ENCODE measurements around the gene LHCGR. TPM values are rescaled to one million over a fixed set of nuclear protein-coding genes. Genes with fewer than 3 reads are reported as not detected.
"Not testable (repeated sequence)": the region's sequence is repeated elsewhere in the genome, so short reads cannot be mapped to it uniquely, and the experiment has no call there.

LHCGR gene
- total and polyA plus RNA-seq, 8 donors, result not detected

DNA sequence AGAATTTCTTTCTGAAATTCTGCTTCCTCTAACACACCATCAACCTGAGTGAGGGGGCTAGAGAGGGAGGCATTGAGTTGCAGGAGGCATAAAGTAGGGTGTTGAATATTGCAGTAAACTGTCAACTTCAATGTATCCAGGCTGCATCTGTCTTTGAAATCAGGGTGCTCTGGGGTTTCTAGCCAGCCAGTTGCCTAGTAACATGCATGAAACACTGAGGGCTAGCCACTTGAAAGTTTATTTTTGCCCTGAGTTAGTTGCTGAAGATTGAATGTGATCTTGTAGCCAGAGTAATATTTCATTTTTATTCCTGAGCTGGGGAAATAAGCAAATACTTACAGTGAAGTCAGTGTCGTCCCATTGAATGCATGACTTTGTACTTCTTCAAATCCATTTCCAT is 41.9 kb downstream of the LHCGR start:
- H3K4me3 ChIP-seq, result no peak overlapping the region
- FAIRE-seq (no peak), DNase-seq (no peak), ATAC-seq (no peak)
- TF ChIP-seq, protein P1, sequence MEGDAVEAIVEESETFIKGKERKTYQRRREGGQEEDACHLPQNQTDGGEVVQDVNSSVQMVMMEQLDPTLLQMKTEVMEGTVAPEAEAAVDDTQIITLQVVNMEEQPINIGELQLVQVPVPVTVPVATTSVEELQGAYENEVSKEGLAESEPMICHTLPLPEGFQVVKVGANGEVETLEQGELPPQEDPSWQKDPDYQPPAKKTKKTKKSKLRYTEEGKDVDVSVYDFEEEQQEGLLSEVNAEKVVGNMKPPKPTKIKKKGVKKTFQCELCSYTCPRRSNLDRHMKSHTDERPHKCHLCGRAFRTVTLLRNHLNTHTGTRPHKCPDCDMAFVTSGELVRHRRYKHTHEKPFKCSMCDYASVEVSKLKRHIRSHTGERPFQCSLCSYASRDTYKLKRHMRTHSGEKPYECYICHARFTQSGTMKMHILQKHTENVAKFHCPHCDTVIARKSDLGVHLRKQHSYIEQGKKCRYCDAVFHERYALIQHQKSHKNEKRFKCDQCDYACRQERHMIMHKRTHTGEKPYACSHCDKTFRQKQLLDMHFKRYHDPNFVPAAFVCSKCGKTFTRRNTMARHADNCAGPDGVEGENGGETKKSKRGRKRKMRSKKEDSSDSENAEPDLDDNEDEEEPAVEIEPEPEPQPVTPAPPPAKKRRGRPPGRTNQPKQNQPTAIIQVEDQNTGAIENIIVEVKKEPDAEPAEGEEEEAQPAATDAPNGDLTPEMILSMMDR (IDR thresholded peaks at IDR 0.05), result no peak
- intact Hi-C loops (cut with DNase I), result no loop called here
- no peaks in the 10 kb centered on the region for H3K4me1 ChIP-seq
- no peak overlapping the region for H3K27ac ChIP-seq
- no peaks in the 10 kb centered on the region for H3K27me3 ChIP-seq
- no peaks in the 10 kb centered on the region for H3K9me3 ChIP-seq
- no peaks in the 10 kb centered on the region for H3K36me3 ChIP-seq
- 44 to 68% methylated on average over 1 of the region's 1 CpG for WGBS, 2 donors

DNA sequence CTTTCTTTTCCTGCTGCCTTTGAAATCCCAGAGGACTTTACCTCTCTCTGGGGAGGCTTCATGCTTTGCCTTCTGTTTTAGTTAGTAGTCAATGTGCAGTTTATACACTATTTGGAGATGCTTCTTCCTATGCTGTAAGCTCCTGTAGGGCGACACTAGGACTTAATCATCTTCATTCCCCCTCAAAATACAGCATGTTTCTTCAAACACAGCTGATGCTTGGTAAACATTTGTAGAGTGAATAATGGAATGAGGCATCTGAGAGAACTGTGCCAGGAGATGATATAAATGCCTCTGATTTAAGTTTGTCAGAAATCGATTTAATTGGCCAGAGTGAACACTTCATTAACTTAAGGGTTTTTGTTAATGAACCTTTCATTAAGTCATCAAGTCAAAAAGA is 43.4 kb downstream of the LHCGR start:
- FAIRE-seq, result no peak
- H3K27me3 ChIP-seq, result no peaks in the 10 kb centered on the region
- H3K4me3 ChIP-seq, result no peak overlapping the region
- 35 to 39% methylated on average over 2 of the region's 2 CpGs for WGBS, 2 donors
- H3K4me1 ChIP-seq, result no peaks in the 10 kb centered on the region
- no peaks in the 10 kb centered on the region for H3K36me3 ChIP-seq
- intact Hi-C loops (cut with DNase I), result no loop called here
- H3K9me3 ChIP-seq, result no peaks in the 10 kb centered on the region
- TF ChIP-seq, protein P1 (IDR thresholded peaks at IDR 0.05), result no peak
- no peak for DNase-seq
- no peak overlapping the region for H3K27ac ChIP-seq
- ATAC-seq, result no peak

DNA sequence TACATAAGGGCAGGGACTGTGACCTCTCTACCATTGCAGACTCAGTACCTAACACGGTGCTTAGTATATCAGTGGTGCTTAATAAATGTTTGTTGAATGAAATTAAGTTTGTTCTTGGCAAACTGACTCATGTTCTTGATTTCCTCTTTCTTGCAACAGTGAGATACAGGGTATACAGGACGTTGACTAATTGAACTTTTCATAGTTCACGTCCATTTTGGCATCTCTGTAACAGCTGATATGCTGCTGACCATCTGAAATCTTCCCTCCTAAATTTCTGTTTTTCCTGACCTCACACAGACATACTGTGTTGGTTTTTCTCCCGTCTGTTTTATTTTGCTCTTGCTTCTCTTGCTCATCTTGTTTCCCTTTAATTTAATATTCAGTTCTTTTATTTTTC is 44.2 kb downstream of the LHCGR start:
- DNase-seq, result no peak
- WGBS, 2 donors, result 41 to 54% methylated on average over 4 of the region's 4 CpGs
- Histone ChIP-seq H3K27me3 (no peaks in the 10 kb centered on the region), H3K4me1 (no peaks in the 10 kb centered on the region), H3K27ac (no peak overlapping the region), H3K4me3 (no peak overlapping the region), H3K9me3 (no peaks in the 10 kb centered on the region), H3K36me3 (no peaks in the 10 kb centered on the region)
- no peak for ATAC-seq
- no peak for FAIRE-seq
- intact Hi-C loops (cut with DNase I), result no loop called here
- TF ChIP-seq, protein P1 (IDR thresholded peaks at IDR 0.05), result no peak

DNA sequence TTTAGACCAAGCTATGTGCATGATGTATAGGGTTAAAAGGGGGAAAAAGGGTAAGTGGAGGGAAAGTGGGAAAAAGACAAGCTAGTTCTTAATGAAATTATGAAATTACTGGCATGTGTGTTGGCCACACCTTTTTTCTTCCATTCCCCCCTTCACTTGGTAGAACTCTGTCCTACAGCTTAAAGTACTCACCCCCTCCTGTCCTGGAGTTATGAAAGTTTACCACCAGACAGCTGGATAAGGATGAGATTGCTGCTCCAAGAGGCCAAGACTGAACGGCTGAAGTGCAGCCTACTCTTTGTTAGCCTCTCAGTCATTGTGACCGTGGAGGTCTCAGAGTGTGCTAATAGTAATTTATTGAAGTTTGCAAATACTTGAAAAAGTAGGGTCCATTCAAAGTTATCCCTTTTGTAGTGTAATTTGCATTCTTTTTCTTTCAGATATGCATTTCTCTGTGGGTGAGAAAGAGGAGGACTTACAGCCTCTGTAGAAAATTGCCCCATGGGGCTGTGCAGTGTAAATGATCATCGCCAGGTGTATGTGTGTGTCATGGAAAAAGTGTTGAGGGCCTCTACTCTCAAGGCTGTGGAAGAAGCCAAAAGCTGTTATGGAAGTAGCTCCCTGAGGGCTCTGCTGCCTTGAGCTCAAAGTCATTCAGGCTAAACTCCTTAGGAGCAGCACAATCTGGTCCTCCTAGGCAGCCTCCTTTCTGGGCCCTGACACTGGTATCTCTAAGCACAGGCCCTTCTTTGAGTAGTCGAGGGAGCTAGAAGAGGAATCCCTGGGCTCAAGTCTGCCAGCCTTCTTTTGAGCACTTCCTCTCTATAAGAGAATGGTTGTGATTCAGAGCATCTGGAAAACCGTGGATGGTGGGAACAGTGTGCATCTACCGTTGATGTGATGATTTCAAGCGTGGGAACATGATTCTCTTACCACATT is 46.2 kb downstream of the LHCGR start:
- H3K4me3 ChIP-seq, result no peak overlapping the region
- no peaks in the 10 kb centered on the region for H3K27me3 ChIP-seq
- 46 to 48% methylated on average over 7 of the region's 7 CpGs for WGBS, 2 donors
- DNase-seq, result no peak
- H3K4me1 ChIP-seq, result no peaks in the 10 kb centered on the region
- H3K9me3 ChIP-seq, result no peaks in the 10 kb centered on the region
- no peak overlapping the region for H3K27ac ChIP-seq
- H3K36me3 ChIP-seq, result no peaks in the 10 kb centered on the region
- TF ChIP-seq, protein P1 (IDR thresholded peaks at IDR 0.05), result no peak
- intact Hi-C loops (cut with DNase I), result no loop called here
- ATAC-seq, result no peak
- FAIRE-seq, result no peak

DNA sequence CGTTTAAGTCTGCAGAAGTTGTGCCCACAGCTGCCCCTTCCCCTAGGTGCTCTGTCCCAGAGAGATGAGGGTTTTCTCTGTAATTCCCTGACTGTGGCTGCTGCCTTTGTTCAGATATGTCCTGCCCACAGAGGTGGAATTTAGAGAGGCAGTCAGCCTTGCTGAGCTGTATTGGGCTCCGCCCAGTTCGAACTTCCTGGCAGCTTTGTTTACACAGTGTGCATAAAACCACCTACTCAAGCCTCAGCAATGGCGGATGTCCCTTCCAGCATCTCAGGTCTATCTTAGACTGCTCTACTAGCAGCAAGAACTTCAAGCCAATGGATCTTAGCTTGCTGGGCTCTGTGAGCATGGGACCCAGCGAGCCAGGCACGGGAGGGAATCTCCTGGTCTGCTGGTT is 48.1 kb downstream of the LHCGR start:
- Histone ChIP-seq H3K36me3 (no peaks in the 10 kb centered on the region), H3K4me1 (no peaks in the 10 kb centered on the region), H3K9me3 (no peaks in the 10 kb centered on the region), H3K27ac (no peak overlapping the region), H3K4me3 (no peak overlapping the region), H3K27me3 (no peaks in the 10 kb centered on the region)
- DNase-seq (no peak), FAIRE-seq (no peak), ATAC-seq (no peak)
- WGBS, 2 donors, result 57 to 67% methylated on average over 6 of the region's 6 CpGs
- TF ChIP-seq, protein P1 (IDR thresholded peaks at IDR 0.05), result no peak
- intact Hi-C loops (cut with DNase I), result no loop called here

DNA sequence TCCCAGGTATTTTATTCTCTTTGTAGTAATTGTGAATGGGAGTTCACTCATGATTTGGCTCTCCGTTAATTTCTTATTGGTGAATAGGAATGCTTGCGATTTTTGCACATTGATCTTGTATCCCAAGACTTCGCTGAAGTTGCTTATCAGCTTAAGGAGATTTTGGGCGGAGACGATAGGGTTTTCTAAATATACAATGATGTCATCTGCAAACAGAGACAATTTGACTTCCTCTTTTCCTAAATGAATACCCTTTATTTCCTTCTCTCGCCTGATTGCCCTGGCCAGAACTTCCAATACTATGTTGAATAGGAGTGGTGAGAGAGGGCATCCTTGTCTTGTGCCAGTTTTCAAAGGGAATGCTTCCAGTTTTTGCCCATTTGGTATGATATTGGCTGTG is 51.9 kb downstream of the LHCGR start:
- H3K4me1 ChIP-seq; ATAC-seq; H3K27me3 ChIP-seq; FAIRE-seq; intact Hi-C loops (cut with DNase I); H3K9me3 ChIP-seq; H3K27ac ChIP-seq; DNase-seq; H3K4me3 ChIP-seq; H3K36me3 ChIP-seq: not testable (repeated sequence)
- WGBS, 2 donors, result 75 to 89% methylated on average over 6 of the region's 6 CpGs

Data from pancreas (tissue), 10 donors.